T-helper 1 cell (primary cell): ENCODE data around the gene IKZF1.

Experiments
- DNase-seq, 5 donors: peaks; one replicate each; pipeline ENCODE4 v3.0.0-alpha.2; 2012 to 2020

The IKZF1 gene

GRCh38 chr7:50308532-50309385, 4.2 kb downstream of the IKZF1 start:
- peak in 1 of 5 donors; percentile 69 for DNase-seq

- DNase-seq, result peak in 1 of 5 donors; percentile 29
These were observed 5.2 kb downstream of the IKZF1 start for GRCh38 chr7:50309721-50310120.

GRCh38 chr7:50310361-50310760, 5.8 kb downstream of the IKZF1 start:
- DNase-seq, result peak in 1 of 5 donors; percentile 48

GRCh38 chr7:50310956-50311355, 6.4 kb downstream of the IKZF1 start:
- no peak for DNase-seq

GRCh38 chr7:50312250-50313162, 8.0 kb downstream of the IKZF1 start:
- DNase-seq, result peak in 1 of 5 donors; percentile 56

GRCh38 chr7:50314836-50315592, 10.5 kb downstream of the IKZF1 start:
- peak in 1 of 5 donors; percentile 43 for DNase-seq

GRCh38 chr7:50315739-50316671, 11.5 kb downstream of the IKZF1 start:
- peak in 1 of 5 donors; percentile 48 for DNase-seq

GRCh38 chr7:50317221-50317678, 12.7 kb downstream of the IKZF1 start:
- peak in 3 of 5 donors; percentile 47 to 91 (median 56) for DNase-seq

- peak in 1 of 5 donors; percentile 55 for DNase-seq
These were observed 13.5 kb downstream of the IKZF1 start for GRCh38 chr7:50317697-50318669.

GRCh38 chr7:50321487-50322067, 17.1 kb downstream of the IKZF1 start:
- DNase-seq, result peak in 3 of 5 donors; percentile 44 to 64 (median 50)

- DNase-seq, result no peak
These were observed 19.6 kb downstream of the IKZF1 start for GRCh38 chr7:50324113-50324512.

GRCh38 chr7:50327443-50327842, 22.9 kb downstream of the IKZF1 start:
- no peak for DNase-seq

GRCh38 chr7:50329775-50330174, 25.3 kb downstream of the IKZF1 start:
- peak in 1 of 5 donors; percentile 14 for DNase-seq

GRCh38 chr7:50330254-50330653, 25.7 kb downstream of the IKZF1 start:
- no peak for DNase-seq

GRCh38 chr7:50330696-50331095, 26.2 kb downstream of the IKZF1 start:
- peak in 1 of 5 donors; percentile 50 for DNase-seq

- DNase-seq, result peak in 1 of 5 donors; percentile 81
These were observed 27.2 kb downstream of the IKZF1 start for GRCh38 chr7:50331564-50332208.

GRCh38 chr7:50332241-50333165, 28.0 kb downstream of the IKZF1 start:
- DNase-seq, result peak in 1 of 5 donors; percentile 37

- peak in 4 of 5 donors; percentile 39 to 76 (median 52) for DNase-seq
These were observed 28.7 kb downstream of the IKZF1 start for GRCh38 chr7:50333221-50333651.
